KOPT-K1 (cell line): ENCODE data around the gene REV3L.
"Not testable (repeated sequence)": the region's sequence is repeated elsewhere in the genome, so short reads cannot be mapped to it uniquely, and the experiment has no call there.

ENCODE experiments used
- H3K27ac ChIP-seq: fragments of 200-600 bp; sonication (generic); 2 replicates; pipeline ENCODE4 v1.5.1; 2016; ENCODE audit warnings: antibody characterized with exemption, mild to moderate bottlenecking, low read depth, low read length; ENCODE audit not compliant: poor library complexity, severe bottlenecking
- H3K36me3 ChIP-seq: fragments of 200-600 bp; sonication (generic); 2 replicates; pipeline ENCODE4 v1.5.1; 2017; ENCODE audit warnings: antibody characterized with exemption, mild to moderate bottlenecking, low read length, moderate library complexity; ENCODE audit not compliant: insufficient read depth
- H3K9me3 ChIP-seq: fragments of 200-600 bp; sonication (generic); 2 replicates; pipeline ENCODE4 v1.5.1; 2017; ENCODE audit warnings: antibody characterized with exemption, low read length, mild to moderate bottlenecking; ENCODE audit not compliant: insufficient read depth, poor library complexity, severe bottlenecking

REV3L gene

GRCh38 chr6:111505498-111505897 lies 22.5 kb upstream of the REV3L start:
- not testable (repeated sequence) for H3K36me3 ChIP-seq, H3K9me3 ChIP-seq, H3K27ac ChIP-seq

- Histone ChIP-seq H3K36me3 (no peaks in the 10 kb centered on the region), H3K9me3 (no peaks in the 10 kb centered on the region), H3K27ac (no peak overlapping the region)
Measured at GRCh38 chr6:111503660-111504059, 20.6 kb upstream of the REV3L start.

- Histone ChIP-seq H3K27ac (no peak overlapping the region), H3K36me3 (no peaks in the 10 kb centered on the region)
Measured at GRCh38 chr6:111503194-111503593, 20.2 kb upstream of the REV3L start.

GRCh38 chr6:111502154-111502553 lies 19.1 kb upstream of the REV3L start:
- Histone ChIP-seq H3K36me3 (no peaks in the 10 kb centered on the region), H3K9me3 (no peaks in the 10 kb centered on the region), H3K27ac (no peak overlapping the region)

More at GRCh38 chr6:111503194-111503593, 20.2 kb upstream of the REV3L start:
- H3K9me3 ChIP-seq: no peaks in the 10 kb centered on the region

GRCh38 chr6:111499269-111499793 lies 16.3 kb upstream of the REV3L start:
- no peak overlapping the region for H3K27ac ChIP-seq
- no peaks in the 10 kb centered on the region for H3K36me3 ChIP-seq
- no peaks in the 10 kb centered on the region for H3K9me3 ChIP-seq

GRCh38 chr6:111494951-111495635 lies 12.1 kb upstream of the REV3L start:
- no peak overlapping the region for H3K27ac ChIP-seq
- no peaks in the 10 kb centered on the region for H3K36me3 ChIP-seq

GRCh38 chr6:111492499-111492898 lies 9.5 kb upstream of the REV3L start:
- Histone ChIP-seq H3K36me3 (no peaks in the 10 kb centered on the region), H3K27ac (no peak overlapping the region), H3K9me3 (no peaks in the 10 kb centered on the region)

More at GRCh38 chr6:111494951-111495635, 12.1 kb upstream of the REV3L start:
- H3K9me3 ChIP-seq: no peaks in the 10 kb centered on the region

DNA sequence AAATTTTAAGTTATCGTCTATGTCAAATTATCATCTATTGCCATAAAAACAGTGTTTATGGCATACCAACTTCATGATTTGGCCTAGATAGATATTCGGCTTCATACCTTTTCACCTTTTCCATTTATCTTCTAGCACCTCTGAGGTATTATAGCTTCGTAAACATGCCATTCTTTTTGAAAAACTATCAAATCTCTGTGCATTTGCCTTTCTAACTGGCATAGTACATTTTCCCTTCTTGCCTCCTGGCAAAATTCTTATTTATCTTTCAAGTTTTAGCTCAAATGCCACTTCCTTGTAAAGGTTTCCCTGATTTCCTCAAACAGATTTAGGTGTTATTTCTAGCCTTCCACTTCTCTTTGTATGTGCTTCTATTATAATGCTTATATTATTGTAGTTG lies 7.0 kb upstream of the REV3L start:
- Histone ChIP-seq H3K27ac (no peak overlapping the region), H3K9me3 (no peaks in the 10 kb centered on the region), H3K36me3 (no peaks in the 10 kb centered on the region)

- no peaks in the 10 kb centered on the region for H3K9me3 ChIP-seq
- no peaks in the 10 kb centered on the region for H3K36me3 ChIP-seq
- H3K27ac ChIP-seq: no peak overlapping the region
Measured at GRCh38 chr6:111487661-111488060, 4.6 kb upstream of the REV3L start.

GRCh38 chr6:111486921-111487320 lies 3.9 kb upstream of the REV3L start:
- no peaks in the 10 kb centered on the region for H3K36me3 ChIP-seq
- H3K9me3 ChIP-seq: no peaks in the 10 kb centered on the region
- H3K27ac ChIP-seq: no peak overlapping the region

DNA sequence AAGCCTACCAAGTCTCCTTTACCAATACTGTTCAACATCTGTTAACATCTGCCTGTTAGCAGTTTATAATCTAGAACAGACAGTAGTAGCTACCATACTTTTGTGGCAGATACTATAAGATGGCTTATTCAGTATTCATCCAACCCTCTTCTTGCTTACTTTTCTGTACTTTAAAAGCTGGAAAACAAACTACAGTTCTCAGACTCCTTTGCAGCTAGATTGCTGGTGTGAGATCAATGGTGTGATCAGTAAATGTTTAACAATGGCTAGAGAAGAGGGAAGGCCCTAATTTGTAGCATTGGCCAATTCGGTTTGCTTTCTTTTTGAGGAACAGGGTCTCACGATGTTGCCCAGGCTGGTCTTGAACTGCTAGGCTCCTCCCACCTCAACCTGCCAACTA lies 3.5 kb upstream of the REV3L start:
- Histone ChIP-seq H3K27ac (no peak overlapping the region), H3K9me3 (no peaks in the 10 kb centered on the region), H3K36me3 (no peaks in the 10 kb centered on the region)

DNA sequence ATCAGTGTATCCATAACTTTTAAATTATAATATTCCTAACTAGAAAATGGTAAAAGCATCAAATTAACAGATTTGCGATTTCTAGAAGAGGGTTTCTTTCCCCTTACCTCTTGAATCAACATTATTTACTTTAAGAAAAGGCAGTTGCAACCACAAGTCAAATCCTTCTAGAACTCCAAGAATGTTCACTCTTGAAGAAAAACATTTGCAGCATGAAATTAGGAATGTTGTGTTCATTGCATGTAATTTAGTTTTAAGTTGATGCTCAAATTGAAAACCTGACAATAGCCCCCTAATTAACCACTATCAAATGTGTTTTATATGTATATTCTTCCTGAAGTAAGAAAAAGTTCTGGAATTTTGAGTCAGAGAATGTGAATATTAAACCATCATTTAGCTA lies 2.3 kb upstream of the REV3L start:
- no peaks in the 10 kb centered on the region for H3K9me3 ChIP-seq
- H3K27ac ChIP-seq: no peak overlapping the region
- no peaks in the 10 kb centered on the region for H3K36me3 ChIP-seq

DNA sequence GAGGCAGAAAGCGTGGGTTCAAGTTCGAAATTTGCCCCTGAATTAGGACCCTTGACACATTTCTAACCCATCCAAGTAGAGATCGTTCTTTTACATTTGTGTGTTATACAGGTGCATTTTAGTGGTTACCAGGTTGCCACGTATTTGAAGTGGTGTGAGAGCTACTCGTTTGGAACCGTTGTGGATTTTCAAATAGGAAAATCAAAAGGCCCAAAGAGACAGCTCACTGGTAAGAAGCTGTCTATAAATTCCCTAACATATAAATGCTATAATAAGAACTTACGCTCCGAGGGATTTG lies 1.6 kb upstream of the REV3L start:
- H3K27ac ChIP-seq: peak overlapping the region; percentile 87
- H3K9me3 ChIP-seq: no peaks in the 10 kb centered on the region
- no peaks in the 10 kb centered on the region for H3K36me3 ChIP-seq

- H3K9me3 ChIP-seq: no peaks in the 10 kb centered on the region
- H3K27ac ChIP-seq: peak overlapping the region; percentile 87
- no peaks in the 10 kb centered on the region for H3K36me3 ChIP-seq
Measured at GRCh38 chr6:111483736-111484632, 966 bp upstream of the REV3L start.

DNA sequence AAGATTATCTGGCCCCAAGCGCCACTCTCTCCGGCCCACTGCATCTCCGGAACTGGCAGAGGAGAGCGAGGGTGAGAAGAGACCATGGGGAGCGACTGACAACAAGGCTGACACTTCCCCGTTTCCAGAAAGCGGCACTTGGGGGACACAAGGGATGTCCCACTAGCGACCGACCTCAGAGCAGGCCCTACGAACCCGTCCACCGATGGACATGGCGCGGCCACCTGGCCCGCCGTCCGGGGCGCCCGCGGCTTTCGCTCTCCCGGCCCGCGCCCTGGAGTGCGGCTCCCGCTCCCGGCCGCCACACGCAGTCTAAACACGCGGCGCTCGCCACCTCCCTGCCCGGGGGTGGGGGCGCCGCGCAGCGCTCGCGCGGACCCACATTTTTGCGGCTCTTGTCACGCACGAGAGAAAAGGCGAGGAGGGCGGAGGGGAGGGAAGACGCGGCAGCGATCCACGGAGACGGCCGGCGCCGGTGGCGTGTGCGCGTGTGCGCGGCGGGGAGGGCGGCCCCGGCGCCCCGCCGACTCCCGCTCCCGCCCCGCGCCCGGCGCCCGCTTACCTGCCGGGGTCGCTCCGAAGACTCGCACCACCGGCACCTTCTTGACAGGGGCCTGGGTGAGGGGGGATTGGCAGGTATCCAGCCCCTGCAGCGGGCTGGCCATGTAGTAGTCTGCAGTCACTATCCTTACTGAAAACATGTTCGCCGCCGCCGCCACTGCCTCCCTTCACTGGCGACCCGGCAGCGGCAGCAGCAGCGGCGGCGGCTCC lies 645 bp downstream of the REV3L start:
- H3K36me3 ChIP-seq: no peaks in the 10 kb centered on the region
- peak overlapping the region; percentile 87 for H3K27ac ChIP-seq
- H3K9me3 ChIP-seq: no peaks in the 10 kb centered on the region
